ENCODE data around the gene DZIP1. TPM values are rescaled to one million over a fixed set of nuclear protein-coding genes. Genes with fewer than 3 reads are reported as not detected.

The DZIP1 gene
- polyA plus RNA-seq, 1 experiment, result 11.4 TPM

DNA sequence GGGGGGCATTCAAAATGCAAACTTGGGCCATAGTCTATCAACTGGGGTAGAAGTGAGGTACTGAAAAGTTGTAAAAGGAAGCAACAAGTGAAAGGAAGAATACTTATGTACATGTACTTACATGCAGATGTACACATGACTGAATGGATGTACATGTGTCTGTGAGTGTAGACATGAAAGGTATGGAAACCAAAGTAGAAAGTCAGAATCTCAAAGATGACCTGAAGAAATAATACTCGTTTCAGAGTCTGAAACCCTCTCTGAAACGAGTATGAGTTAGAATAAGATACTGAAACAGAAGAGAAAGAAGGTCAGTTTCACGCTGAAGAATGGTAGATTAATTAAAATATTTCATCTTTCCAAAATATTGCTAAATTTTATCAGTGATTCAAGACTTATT is 13.9 kb downstream of the DZIP1 start:
- POLR2A ChIA-PET, result no interaction called here
- TF ChIP-seq, protein P1, sequence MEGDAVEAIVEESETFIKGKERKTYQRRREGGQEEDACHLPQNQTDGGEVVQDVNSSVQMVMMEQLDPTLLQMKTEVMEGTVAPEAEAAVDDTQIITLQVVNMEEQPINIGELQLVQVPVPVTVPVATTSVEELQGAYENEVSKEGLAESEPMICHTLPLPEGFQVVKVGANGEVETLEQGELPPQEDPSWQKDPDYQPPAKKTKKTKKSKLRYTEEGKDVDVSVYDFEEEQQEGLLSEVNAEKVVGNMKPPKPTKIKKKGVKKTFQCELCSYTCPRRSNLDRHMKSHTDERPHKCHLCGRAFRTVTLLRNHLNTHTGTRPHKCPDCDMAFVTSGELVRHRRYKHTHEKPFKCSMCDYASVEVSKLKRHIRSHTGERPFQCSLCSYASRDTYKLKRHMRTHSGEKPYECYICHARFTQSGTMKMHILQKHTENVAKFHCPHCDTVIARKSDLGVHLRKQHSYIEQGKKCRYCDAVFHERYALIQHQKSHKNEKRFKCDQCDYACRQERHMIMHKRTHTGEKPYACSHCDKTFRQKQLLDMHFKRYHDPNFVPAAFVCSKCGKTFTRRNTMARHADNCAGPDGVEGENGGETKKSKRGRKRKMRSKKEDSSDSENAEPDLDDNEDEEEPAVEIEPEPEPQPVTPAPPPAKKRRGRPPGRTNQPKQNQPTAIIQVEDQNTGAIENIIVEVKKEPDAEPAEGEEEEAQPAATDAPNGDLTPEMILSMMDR (IDR thresholded peaks at IDR 0.05; ENCODE audit: insufficient read depth, low read depth, low read length), result no peak
- DNase-seq (ENCODE audit: low read depth), result no peak

DNA sequence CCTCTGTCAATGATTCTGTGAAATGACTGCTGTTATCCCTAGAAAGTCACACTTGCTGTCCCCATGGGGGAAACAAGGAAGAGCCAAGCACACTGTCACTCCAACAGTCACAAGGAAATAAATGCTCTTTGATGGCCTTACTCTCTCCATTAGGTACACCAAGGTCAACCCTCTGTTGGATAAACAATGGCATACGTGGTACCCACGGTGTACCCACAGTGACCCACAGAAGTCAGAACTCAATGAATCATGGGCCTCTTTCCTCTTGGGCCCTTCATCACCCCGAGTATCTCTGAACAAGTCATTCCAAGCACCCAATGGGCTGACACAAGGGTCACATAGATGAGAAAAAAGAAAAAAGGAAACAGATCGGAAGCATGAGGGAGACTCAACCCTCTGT is 15.4 kb downstream of the DZIP1 start:
- ChIA-PET CTCF (no interaction called here), POLR2A (no interaction called here)
- TF ChIP-seq, protein P1 (IDR thresholded peaks at IDR 0.05; ENCODE audit: insufficient read depth, low read depth, low read length), result no peak
- DNase-seq (ENCODE audit: low read depth), result no peak
- peaks cover 18% of the 10 kb centered on the region for H3K36me3 ChIP-seq (ENCODE audit: control insufficient read depth, insufficient read depth, low read length)
- no peaks in the 10 kb centered on the region for H3K27me3 ChIP-seq (ENCODE audit: control insufficient read depth, insufficient read depth, low read length)
- no peak overlapping the region for H3K4me3 ChIP-seq (ENCODE audit: low read depth, low read length)

More for the DNA sequence above, 13.9 kb downstream of the DZIP1 start:
- CTCF ChIA-PET, result interaction anchor here (1.0 to 1.8 kb wide), 2 partner anchors 10 to 203 kb away, joined by 3 to 11 read pairs; no protein-coding TSS in a partner anchor
- Histone ChIP-seq H3K4me3 (ENCODE audit: low read depth, low read length) (no peak overlapping the region), H3K36me3 (ENCODE audit: control insufficient read depth, insufficient read depth, low read length) (peaks cover 18% of the 10 kb centered on the region), H3K27me3 (ENCODE audit: control insufficient read depth, insufficient read depth, low read length) (no peaks in the 10 kb centered on the region)

DNA sequence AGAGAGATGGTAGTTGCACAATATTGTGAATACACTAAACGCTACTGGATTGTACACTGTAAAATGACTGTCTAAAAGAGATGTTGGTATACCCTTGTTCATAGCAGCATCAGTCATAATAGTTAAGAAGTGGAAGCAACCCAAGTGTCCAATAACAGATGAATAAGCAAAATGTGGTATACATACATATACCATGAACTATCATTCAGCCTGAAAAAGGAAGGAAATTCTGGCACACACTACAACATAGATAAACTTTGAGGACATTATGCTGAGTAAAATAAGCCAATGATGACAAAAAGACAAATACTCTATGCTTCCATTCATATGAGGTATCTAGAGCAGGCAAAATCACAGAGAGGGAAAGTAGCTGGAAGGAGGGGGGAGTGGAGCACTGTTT is 16.0 kb downstream of the DZIP1 start:
- POLR2A ChIA-PET, result no interaction called here
- no peak for DNase-seq (ENCODE audit: low read depth)
- CTCF ChIA-PET, result no interaction called here
- Histone ChIP-seq H3K4me3 (ENCODE audit: low read depth, low read length) (no peak overlapping the region), H3K27me3 (ENCODE audit: control insufficient read depth, insufficient read depth, low read length) (no peaks in the 10 kb centered on the region), H3K36me3 (ENCODE audit: control insufficient read depth, insufficient read depth, low read length) (peaks cover 17% of the 10 kb centered on the region)
- TF ChIP-seq, protein P1 (IDR thresholded peaks at IDR 0.05; ENCODE audit: insufficient read depth, low read depth, low read length), result no peak

DNA sequence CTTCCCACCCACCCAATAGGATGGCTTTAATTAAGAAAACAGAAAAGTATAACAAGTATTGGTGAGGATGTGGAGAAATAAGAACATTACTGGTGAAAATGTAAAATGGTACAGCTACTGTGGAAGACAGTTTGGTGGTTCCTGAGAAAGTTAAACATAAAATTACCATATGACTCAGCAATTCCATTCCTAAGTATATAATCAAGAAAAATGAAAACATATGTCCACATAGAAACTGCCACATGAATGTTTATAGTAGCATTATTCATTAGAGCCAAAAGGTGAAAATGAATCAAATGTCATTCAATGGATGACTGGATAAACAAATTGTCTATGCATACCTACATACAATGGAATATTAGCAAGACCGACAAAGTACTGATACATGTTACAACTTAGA is 16.9 kb downstream of the DZIP1 start:
- H3K4me3 ChIP-seq (ENCODE audit: low read depth, low read length), result no peak overlapping the region
- ChIA-PET CTCF (interaction anchor here (1.7 kb wide), 1 partner anchor 207 kb away, joined by 10 read pairs; no protein-coding TSS in a partner anchor), POLR2A (no interaction called here)
- peaks cover 19% of the 10 kb centered on the region for H3K36me3 ChIP-seq (ENCODE audit: control insufficient read depth, insufficient read depth, low read length)
- DNase-seq (ENCODE audit: low read depth), result no peak
- TF ChIP-seq, protein P1 (IDR thresholded peaks at IDR 0.05; ENCODE audit: insufficient read depth, low read depth, low read length), result no peak
- H3K27me3 ChIP-seq (ENCODE audit: control insufficient read depth, insufficient read depth, low read length), result no peaks in the 10 kb centered on the region

DNA sequence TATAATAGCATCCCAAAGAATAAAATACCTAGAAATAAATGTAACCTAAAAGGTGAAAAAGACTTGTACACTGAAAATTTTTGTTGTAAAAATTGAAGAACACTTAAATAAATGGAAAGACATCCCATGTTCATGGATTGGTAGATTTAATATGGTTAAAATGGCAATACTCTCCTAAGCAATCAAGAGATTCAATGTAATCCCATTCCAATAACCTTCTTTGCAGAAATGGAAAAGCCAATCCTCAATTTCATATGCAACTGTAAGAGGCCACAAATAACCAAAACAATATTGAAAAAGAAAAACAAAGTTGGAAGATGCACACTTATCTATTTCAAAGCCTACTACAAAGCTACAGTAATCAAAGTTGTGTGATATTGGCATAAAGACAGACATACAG is 17.7 kb downstream of the DZIP1 start:
- Histone ChIP-seq H3K27me3 (ENCODE audit: control insufficient read depth, insufficient read depth, low read length) (no peaks in the 10 kb centered on the region), H3K36me3 (ENCODE audit: control insufficient read depth, insufficient read depth, low read length) (peaks cover 17% of the 10 kb centered on the region), H3K4me3 (ENCODE audit: low read depth, low read length) (no peak overlapping the region)
- TF ChIP-seq, protein P1 (IDR thresholded peaks at IDR 0.05; ENCODE audit: insufficient read depth, low read depth, low read length), result no peak
- no peak for DNase-seq (ENCODE audit: low read depth)
- ChIA-PET POLR2A (no interaction called here), CTCF (interaction anchor here (0.7 to 1.7 kb wide), 2 partner anchors 18 to 207 kb away, joined by 3 to 10 read pairs; no protein-coding TSS in a partner anchor)
